H9 (cell line): ENCODE measurements around the gene CELF5. TPM values are rescaled to one million over a fixed set of nuclear protein-coding genes. Genes with fewer than 3 reads are reported as not detected.

Source experiments
- DNase-seq: peaks from one replicate; pipeline ENCODE4 v3.0.0-alpha.2; 2017
- H2AFZ ChIP-seq: one replicate; pipeline ENCODE4 v1.6.1; 2013; ENCODE audit warnings: mild to moderate bottlenecking, low read length, control low read depth, moderate library complexity
- H2AK5ac ChIP-seq: 2 replicates; pipeline ENCODE4 v1.6.1; 2013; ENCODE audit warnings: low read length, control low read depth, mixed read lengths; ENCODE audit not compliant: insufficient read length
- H2BK120ac ChIP-seq: one replicate; pipeline ENCODE4 v1.6.1; 2013; ENCODE audit warnings: low read depth, mild to moderate bottlenecking, low read length, control low read depth, inconsistent platforms; ENCODE audit not compliant: poor library complexity, severe bottlenecking
- H2BK12ac ChIP-seq: 2 replicates; pipeline ENCODE4 v1.6.1; 2013; ENCODE audit warnings: low read length, control low read depth, mixed read lengths, low read depth; ENCODE audit not compliant: insufficient read length
- H2BK15ac ChIP-seq: 2 replicates; pipeline ENCODE4 v1.6.1; 2013; ENCODE audit warnings: low read depth, low read length, control low read depth
- H2BK20ac ChIP-seq: one replicate; pipeline ENCODE4 v1.6.1; 2013; ENCODE audit warnings: low read depth, mild to moderate bottlenecking, low read length, control low read depth, inconsistent platforms; ENCODE audit not compliant: poor library complexity, severe bottlenecking
- H2BK5ac ChIP-seq: 2 replicates; pipeline ENCODE4 v1.6.1; 2013; ENCODE audit warnings: low read length, control low read depth, mixed read lengths; ENCODE audit not compliant: insufficient read length
- H3K14ac ChIP-seq: 2 replicates; pipeline ENCODE4 v1.6.1; 2013; ENCODE audit warnings: low read length, control low read depth; ENCODE audit not compliant: insufficient read depth
- H3K18ac ChIP-seq: 2 replicates; pipeline ENCODE4 v1.6.1; 2013; ENCODE audit warnings: low read depth, mild to moderate bottlenecking, mixed read lengths, low read length, control low read depth; ENCODE audit not compliant: insufficient read length
- H3K23ac ChIP-seq: 2 replicates; pipeline ENCODE4 v1.6.1; 2013; ENCODE audit warnings: low read length, control low read depth, mixed read lengths, low read depth; ENCODE audit not compliant: insufficient read length
- H3K23me2 ChIP-seq: 2 replicates; pipeline ENCODE4 v1.6.1; 2013; ENCODE audit warnings: low read depth, mild to moderate bottlenecking, mixed read lengths, low read length, control low read depth; ENCODE audit not compliant: insufficient read length, poor library complexity, severe bottlenecking
- H3K27ac ChIP-seq: 2 replicates; pipeline ENCODE4 v1.5.1; 2013; ENCODE audit warnings: low read length, control low read depth, mixed read lengths, low read depth; ENCODE audit not compliant: insufficient read length
- H3K27me3 ChIP-seq: 2 replicates; pipeline ENCODE4 v1.6.1; 2013; ENCODE audit warnings: low read length, control low read depth, inconsistent platforms; ENCODE audit not compliant: insufficient read depth
- H3K4ac ChIP-seq: 2 replicates; pipeline ENCODE4 v1.6.1; 2013; ENCODE audit warnings: low read depth, mild to moderate bottlenecking, control low read depth, inconsistent platforms, low read length, moderate library complexity
- H3K4me1 ChIP-seq: 2 replicates; pipeline ENCODE4 v1.6.1; 2013; ENCODE audit warnings: low read length, control low read depth, inconsistent platforms; ENCODE audit not compliant: insufficient read depth
- H3K4me2 ChIP-seq: 2 replicates; pipeline ENCODE4 v1.6.1; 2013; ENCODE audit warnings: low read length, control low read depth, mixed read lengths; ENCODE audit not compliant: insufficient read length, insufficient read depth
- H3K56ac ChIP-seq: 2 replicates; pipeline ENCODE4 v1.6.1; 2013; ENCODE audit warnings: low read depth, mild to moderate bottlenecking, mixed read lengths, low read length, control low read depth; ENCODE audit not compliant: insufficient read length
- H3K79me1 ChIP-seq: 2 replicates; pipeline ENCODE4 v1.6.1; 2013; ENCODE audit warnings: low read depth, mild to moderate bottlenecking, moderate library complexity, low read length, control low read depth, inconsistent platforms; ENCODE audit not compliant: insufficient read depth, poor library complexity, severe bottlenecking
- H3K79me2 ChIP-seq: 2 replicates; pipeline ENCODE4 v1.6.1; 2013; ENCODE audit warnings: low read length, control low read depth, inconsistent platforms; ENCODE audit not compliant: insufficient read depth
- H3K9ac ChIP-seq: 2 replicates; pipeline ENCODE4 v1.6.1; 2013; ENCODE audit warnings: low read length, control low read depth, mixed read lengths; ENCODE audit not compliant: insufficient read length; ENCODE audit errors: extremely low read depth
- H3K9me3 ChIP-seq: one replicate; pipeline ENCODE4 v1.6.1; 2013; ENCODE audit warnings: low read depth, low read length, inconsistent platforms; ENCODE audit not compliant: control insufficient read depth
- H3T11ph ChIP-seq: one replicate; pipeline ENCODE4 v1.6.1; 2013; ENCODE audit warnings: mild to moderate bottlenecking, low read length, control low read depth, inconsistent platforms
- H4K20me1 ChIP-seq: one replicate; pipeline ENCODE4 v1.6.1; 2013; ENCODE audit not compliant: control insufficient read depth, insufficient read length, insufficient read depth
- H4K5ac ChIP-seq: 2 replicates; pipeline ENCODE4 v1.6.1; 2013; ENCODE audit warnings: low read depth, mild to moderate bottlenecking, mixed read lengths, low read length, control low read depth; ENCODE audit not compliant: insufficient read length
- H4K8ac ChIP-seq: replicated peaks from 2 replicates; pipeline ENCODE4 v1.6.1; 2013; ENCODE audit warnings: low read length, control low read depth, mixed read lengths, low read depth; ENCODE audit not compliant: insufficient read length
- H4K91ac ChIP-seq: 2 replicates; pipeline ENCODE4 v1.6.1; 2013; ENCODE audit warnings: low read depth, mild to moderate bottlenecking, moderate library complexity, mixed read lengths, low read length, control low read depth; ENCODE audit not compliant: insufficient read length
- H3K27ac Mint-ChIP-seq, 3 experiments: 2 replicates in 2 of 3; 3 replicates in 1 of 3; pipeline ENCODE4 v1.8.0; 2020 to 2021; ENCODE audit warnings: mixed read lengths in 3 of 3, mild to moderate bottlenecking in 1 of 3, moderate library complexity in 1 of 3
- H3K27me3 Mint-ChIP-seq: 2 replicates; pipeline ENCODE4 v1.8.0; 2021; ENCODE audit warnings: low read depth, mild to moderate bottlenecking, moderate library complexity, mixed read lengths
- H3K36me3 Mint-ChIP-seq, 3 experiments: 2 replicates in 2 of 3; 3 replicates in 1 of 3; pipeline ENCODE4 v1.8.0; 2020 to 2021; ENCODE audit warnings: low read depth in 3 of 3, mixed read lengths in 3 of 3; ENCODE audit not compliant: insufficient read depth in 1 of 3
- H3K4me1 Mint-ChIP-seq, 2 experiments: 2 replicates each; pipeline ENCODE4 v1.8.0; 2020; ENCODE audit warnings: mixed read lengths in 2 of 2
- H3K4me3 Mint-ChIP-seq, 2 experiments: 2 replicates in 1 of 2; 3 replicates in 1 of 2; pipeline ENCODE4 v1.8.0; 2020 to 2021; ENCODE audit warnings: mild to moderate bottlenecking in 2 of 2, mixed read lengths in 2 of 2, moderate library complexity in 1 of 2
- H3K9me3 Mint-ChIP-seq, 2 experiments: 2 replicates in 1 of 2; 3 replicates in 1 of 2; pipeline ENCODE4 v1.8.0; 2020; ENCODE audit warnings: mild to moderate bottlenecking in 2 of 2, mixed read lengths in 2 of 2, moderate library complexity in 1 of 2
- WGBS: extraction: QIAGEN DNeasy Blood & Tissue Kit; methylation state at CpG from one replicate; pipeline ENCODE4 v1.1.7; 2013; ENCODE audit warnings: missing lambda C conversion rate, low lambda C conversion rate, mixed read lengths; ENCODE audit not compliant: insufficient read length; ENCODE audit errors: extremely low coverage; 5-methylcytosine and 5-hydroxymethylcytosine counted together
- total RNA-seq: library from RNA; stranded (reverse); gene quantifications from 2 replicates; pipeline ENCODE4 v1.2.1, GENCODE V29; 2021
- TF ChIP-seq, protein P1 (sequence below): fragments of 200-600 bp; sonication (generic); conservative IDR thresholded peaks from 3 replicates; pipeline ENCODE4 v1.8.0; 2021; ENCODE audit warnings: antibody characterized with exemption, mild to moderate bottlenecking

The CELF5 gene
- total RNA-seq, 1 experiment from 2014 or later, result 4.8 TPM

DNA sequence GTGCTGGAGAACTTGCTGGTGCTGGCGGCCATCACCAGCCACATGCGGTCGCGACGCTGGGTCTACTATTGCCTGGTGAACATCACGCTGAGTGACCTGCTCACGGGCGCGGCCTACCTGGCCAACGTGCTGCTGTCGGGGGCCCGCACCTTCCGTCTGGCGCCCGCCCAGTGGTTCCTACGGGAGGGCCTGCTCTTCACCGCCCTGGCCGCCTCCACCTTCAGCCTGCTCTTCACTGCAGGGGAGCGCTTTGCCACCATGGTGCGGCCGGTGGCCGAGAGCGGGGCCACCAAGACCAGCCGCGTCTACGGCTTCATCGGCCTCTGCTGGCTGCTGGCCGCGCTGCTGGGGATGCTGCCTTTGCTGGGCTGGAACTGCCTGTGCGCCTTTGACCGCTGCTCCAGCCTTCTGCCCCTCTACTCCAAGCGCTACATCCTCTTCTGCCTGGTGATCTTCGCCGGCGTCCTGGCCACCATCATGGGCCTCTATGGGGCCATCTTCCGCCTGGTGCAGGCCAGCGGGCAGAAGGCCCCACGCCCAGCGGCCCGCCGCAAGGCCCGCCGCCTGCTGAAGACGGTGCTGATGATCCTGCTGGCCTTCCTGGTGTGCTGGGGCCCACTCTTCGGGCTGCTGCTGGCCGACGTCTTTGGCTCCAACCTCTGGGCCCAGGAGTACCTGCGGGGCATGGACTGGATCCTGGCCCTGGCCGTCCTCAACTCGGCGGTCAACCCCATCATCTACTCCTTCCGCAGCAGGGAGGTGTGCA is 45.3 kb upstream of the CELF5 start:
- Histone ChIP-seq H3K9ac (no peak overlapping the region), H4K91ac (no peak overlapping the region), H2BK5ac (no peak overlapping the region), H3K4me1 (no peaks in the 10 kb centered on the region), H2AFZ (no peak overlapping the region), H3K23me2 (no peaks in the 10 kb centered on the region), H3K56ac (no peak overlapping the region), H3K14ac (no peak overlapping the region; the same call in 1 of the 2 replicates), H3K27me3 (no peaks in the 10 kb centered on the region), H3K4me2 (no peak overlapping the region), H4K8ac (no peak overlapping the region), H4K5ac (no peak overlapping the region), H3K79me2 (no peaks in the 10 kb centered on the region), H3K18ac (no peak overlapping the region), H2BK20ac (no peak overlapping the region), H2AK5ac (no peak overlapping the region), H3K27ac (no peak overlapping the region), H2BK12ac (no peak overlapping the region), H3T11ph (no peak overlapping the region), H3K23ac (no peak overlapping the region), H2BK120ac (no peak overlapping the region), H2BK15ac (no peak overlapping the region), H3K9me3 (no peaks in the 10 kb centered on the region), H4K20me1 (no peaks in the 10 kb centered on the region), H3K79me1 (no peaks in the 10 kb centered on the region), H3K4ac (no peak overlapping the region)
- WGBS, result no CpG with 5 or more reads among the region's 52 CpGs
- Mint-ChIP-seq H3K27ac (no peak overlapping the region), H3K36me3 (no peaks in the 10 kb centered on the region), H3K9me3 (no peaks in the 10 kb centered on the region), H3K4me3 (no peak overlapping the region), H3K27me3 (peaks cover 2% of the 10 kb centered on the region; the same call in 1 of the 2 replicates), H3K4me1 (no peaks in the 10 kb centered on the region)
- peak; percentile 47 for DNase-seq
- TF ChIP-seq, protein P1, sequence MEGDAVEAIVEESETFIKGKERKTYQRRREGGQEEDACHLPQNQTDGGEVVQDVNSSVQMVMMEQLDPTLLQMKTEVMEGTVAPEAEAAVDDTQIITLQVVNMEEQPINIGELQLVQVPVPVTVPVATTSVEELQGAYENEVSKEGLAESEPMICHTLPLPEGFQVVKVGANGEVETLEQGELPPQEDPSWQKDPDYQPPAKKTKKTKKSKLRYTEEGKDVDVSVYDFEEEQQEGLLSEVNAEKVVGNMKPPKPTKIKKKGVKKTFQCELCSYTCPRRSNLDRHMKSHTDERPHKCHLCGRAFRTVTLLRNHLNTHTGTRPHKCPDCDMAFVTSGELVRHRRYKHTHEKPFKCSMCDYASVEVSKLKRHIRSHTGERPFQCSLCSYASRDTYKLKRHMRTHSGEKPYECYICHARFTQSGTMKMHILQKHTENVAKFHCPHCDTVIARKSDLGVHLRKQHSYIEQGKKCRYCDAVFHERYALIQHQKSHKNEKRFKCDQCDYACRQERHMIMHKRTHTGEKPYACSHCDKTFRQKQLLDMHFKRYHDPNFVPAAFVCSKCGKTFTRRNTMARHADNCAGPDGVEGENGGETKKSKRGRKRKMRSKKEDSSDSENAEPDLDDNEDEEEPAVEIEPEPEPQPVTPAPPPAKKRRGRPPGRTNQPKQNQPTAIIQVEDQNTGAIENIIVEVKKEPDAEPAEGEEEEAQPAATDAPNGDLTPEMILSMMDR, result no peak
